Fibroblast of peridontal ligament (primary cell): Measurements from ENCODE around the gene BUB1B.
A peak's percentile ranks its signal among the peaks of the same experiment; 100 is the strongest.

ENCODE experiments used
- DNase-seq: peaks from one replicate; pipeline ENCODE4 v3.0.0-alpha.2; 2010; ENCODE audit errors: extremely low read depth

BUB1B gene

GRCh38 chr15:40252438-40253166 is 91.7 kb downstream of the BUB1B start:
- DNase-seq, result peak; percentile 9

GRCh38 chr15:40253167-40253790 is 92.4 kb downstream of the BUB1B start:
- DNase-seq, result no peak

DNA sequence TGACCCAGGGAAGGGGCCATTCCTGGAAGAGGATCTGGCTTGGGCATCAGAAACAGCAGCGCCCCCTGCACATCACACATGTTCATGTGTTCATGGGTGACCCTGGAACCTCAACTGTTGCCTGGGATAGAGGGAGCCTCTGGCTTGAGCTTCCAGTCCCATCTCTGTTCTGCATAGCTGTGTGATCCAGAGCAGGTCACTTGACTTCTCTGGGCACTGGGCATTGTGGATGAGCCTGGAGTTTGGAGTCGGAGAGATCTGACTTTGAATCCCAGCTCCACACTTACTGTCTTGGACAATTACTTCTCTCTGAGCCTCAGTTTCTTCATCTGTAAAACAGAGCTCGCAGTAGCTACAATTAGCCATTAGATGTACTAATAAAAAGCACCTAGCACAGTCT is 93.6 kb downstream of the BUB1B start:
- no peak for DNase-seq

DNA sequence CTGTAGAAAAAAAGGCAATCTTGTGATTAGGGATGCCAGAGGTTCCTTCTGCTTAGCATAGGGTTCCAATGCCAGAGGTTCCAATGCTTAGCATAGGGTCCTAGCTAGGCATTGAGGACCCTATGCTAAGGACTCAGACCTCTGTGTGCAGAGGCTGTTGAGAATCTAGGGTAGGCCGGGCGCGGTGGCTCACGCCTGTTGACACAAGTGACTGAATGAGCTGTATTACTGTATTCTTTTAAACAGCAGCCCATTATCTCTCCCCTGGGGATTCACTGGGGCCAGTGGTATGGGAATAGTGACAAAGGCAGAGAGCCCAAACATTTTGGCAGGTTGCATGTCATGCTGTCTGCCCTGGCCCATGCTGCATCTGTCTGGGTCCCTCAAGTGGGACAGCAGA is 94.2 kb downstream of the BUB1B start:
- no peak for DNase-seq

DNA sequence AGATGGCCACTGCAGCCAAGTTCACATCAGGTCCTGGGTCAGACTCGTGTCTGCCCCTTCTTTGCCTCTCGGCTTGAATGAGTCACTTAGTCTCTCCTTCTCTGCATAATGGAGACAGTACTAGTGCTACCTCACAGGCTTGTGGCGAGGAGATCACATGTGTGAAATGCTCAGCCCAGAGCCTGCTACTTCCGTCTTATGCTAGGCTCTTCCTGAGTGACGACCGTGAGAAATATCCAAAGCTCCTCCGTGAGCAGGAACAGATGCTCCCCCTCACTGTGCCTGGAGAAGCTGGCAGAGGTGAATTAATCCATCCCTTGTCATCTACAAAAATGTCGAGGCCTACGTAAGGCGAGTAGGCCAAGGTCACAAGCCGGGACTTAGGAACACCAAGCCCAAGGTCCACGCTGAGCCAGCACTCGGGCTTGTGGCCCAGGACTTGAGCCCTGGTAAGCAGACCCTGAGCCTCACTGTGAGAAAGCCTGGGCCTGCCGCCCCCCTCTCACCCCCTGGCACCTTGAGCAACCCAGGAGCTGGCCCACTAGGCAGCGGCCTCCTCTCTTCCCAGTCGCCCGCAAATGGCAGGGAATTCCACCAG is 95.9 kb downstream of the BUB1B start:
- DNase-seq, result no peak

DNA sequence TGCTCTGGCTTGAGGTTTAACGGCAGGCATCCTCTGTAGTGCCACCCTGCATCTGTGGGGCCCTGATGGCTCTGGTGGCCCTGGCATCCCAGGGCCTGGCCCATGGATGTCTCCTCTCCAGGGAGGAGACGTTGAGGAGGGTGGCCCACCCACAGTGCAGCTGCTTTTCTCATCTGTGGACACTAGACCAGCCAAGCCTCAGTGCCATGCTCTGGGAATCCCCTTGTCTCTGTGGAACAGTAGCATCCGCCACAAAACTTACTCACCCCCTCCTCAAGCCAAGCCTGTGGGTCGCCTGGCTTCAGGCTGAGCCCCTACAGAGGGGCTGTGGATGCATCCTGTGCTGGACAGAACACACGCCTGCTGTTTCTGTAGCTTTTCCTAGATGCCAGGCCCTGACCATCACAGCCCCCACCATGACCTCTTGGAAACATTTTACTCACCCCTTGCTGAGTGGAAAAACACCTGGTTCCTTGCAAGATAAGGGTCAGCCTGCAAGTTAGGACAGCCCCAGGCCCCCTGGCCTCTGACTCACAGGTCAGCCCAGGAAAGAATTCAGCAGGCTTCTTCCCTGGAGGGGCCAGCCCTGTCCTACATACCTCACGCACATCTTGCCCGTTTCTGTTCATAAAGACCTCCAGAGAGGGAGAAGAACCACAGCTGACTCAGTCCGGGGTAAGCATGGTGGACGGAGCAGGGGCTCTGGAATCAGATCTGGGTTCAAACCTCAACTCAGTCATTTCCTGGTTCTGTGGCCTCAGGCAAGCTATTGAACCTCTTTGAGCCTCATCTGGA is 97.0 kb downstream of the BUB1B start:
- DNase-seq, result no peak

- DNase-seq, result no peak
Measured at GRCh38 chr15:40258544-40258943, 97.7 kb downstream of the BUB1B start.

- DNase-seq, result no peak
Measured at GRCh38 chr15:40259021-40259420, 98.2 kb downstream of the BUB1B start.

GRCh38 chr15:40263024-40263754 is 102.3 kb downstream of the BUB1B start:
- DNase-seq, result peak; percentile 81

DNA sequence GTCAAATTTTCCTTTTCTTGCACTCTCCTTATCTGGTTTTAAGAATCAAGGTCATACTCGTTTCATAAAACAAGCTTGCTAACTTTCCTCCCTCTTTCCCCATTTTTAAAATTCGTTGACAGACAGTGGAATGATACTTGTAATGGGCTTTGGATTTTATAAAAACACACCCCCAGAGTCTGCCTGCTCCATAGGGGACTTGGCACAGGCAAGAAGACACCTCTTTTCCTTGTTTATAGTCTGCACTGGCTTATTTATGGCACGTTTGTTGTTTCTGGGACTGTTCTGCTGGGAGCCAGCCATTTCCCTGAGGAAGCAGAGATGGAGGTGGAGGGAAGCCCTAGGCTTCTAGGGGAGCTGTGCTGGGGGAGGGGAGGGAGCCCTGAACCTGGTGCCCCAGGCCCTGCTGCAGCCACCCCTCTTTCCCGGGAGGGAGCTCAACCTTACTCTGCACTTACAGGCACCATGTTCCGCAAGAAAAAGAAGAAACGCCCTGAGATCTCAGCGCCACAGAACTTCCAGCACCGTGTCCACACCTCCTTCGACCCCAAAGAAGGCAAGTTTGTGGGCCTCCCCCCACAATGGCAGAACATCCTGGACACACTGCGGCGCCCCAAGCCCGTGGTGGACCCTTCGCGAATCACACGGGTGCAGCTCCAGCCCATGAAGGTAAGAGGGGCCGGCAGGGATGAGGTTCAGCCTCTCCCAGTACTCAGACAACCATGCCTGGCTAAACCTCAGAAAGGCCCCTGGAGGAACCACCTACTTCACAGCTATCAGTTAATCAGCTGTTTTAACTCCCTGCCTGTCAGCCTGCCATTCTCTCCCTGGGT is 103.7 kb downstream of the BUB1B start:
- no peak for DNase-seq

GRCh38 chr15:40265355-40265754 is 104.5 kb downstream of the BUB1B start:
- DNase-seq, result no peak

- DNase-seq, result no peak
Measured at GRCh38 chr15:40265875-40266274, 105.0 kb downstream of the BUB1B start.

GRCh38 chr15:40266828-40267304 is 106.0 kb downstream of the BUB1B start:
- DNase-seq, result peak; percentile 87

- DNase-seq, result no peak
Measured at GRCh38 chr15:40267670-40268069, 106.8 kb downstream of the BUB1B start.

GRCh38 chr15:40269604-40270003 is 108.7 kb downstream of the BUB1B start:
- no peak for DNase-seq

- no peak for DNase-seq
Measured at GRCh38 chr15:40270246-40270995, 109.6 kb downstream of the BUB1B start.
